Thyroid gland (tissue), 4 donors: Measurements from ENCODE around the gene SNAPC4.
"Not testable (repeated sequence)": the region's sequence is repeated elsewhere in the genome, so short reads cannot be mapped to it uniquely, and the experiment has no call there.

Experiments used
- CTCF ChIP-seq, 6 experiments: fragments of 200-600 bp in 3 of 6; fragments of 450-650 bp in 3 of 6; sonication (generic) in 3 of 6; IDR thresholded peaks; one replicate each; pipeline ENCODE4 v1.5.1; 2016 to 2019; ENCODE audit warnings: antibody characterized with exemption in 6 of 6, mild to moderate bottlenecking in 2 of 6, inconsistent platforms in 1 of 6, moderate library complexity in 1 of 6
- POLR2A ChIP-seq, 2 donors: fragments of 450-650 bp; IDR thresholded peaks; one replicate each; pipeline ENCODE4 v1.6.1; 2017; ENCODE audit warnings: antibody characterized with exemption in 2 of 2, mild to moderate bottlenecking in 2 of 2, moderate library complexity in 1 of 2

- not testable (repeated sequence) for TF ChIP-seq CTCF, POLR2A (IDR thresholded peaks at IDR 0.05)
Observed at GRCh38 chr9:136405904-136406303, 5.9 kb upstream of the SNAPC4 start.
